ENCODE data around the gene FAM118A. TPM values are rescaled to one million over a fixed set of nuclear protein-coding genes. Genes with fewer than 3 reads are reported as not detected.

Gene FAM118A
- total and polyA plus RNA-seq, 9 of the 15 experiments (the other 6 are each of a cell fraction or from before 2014, with no cell fraction given): 17.0 to 223 (median 59.4) TPM

GRCh38 chr22:45332001-45332400, 22.3 kb downstream of the FAM118A start:
- in situ Hi-C loops (cut with MboI): no loop called here
- TF ChIP-seq ZNF445 (CRISPR knock-in tag; IDR thresholded peaks at IDR 0.05; ENCODE audit: low read depth) (no peak), POLR2G (IDR thresholded peaks at IDR 0.05; ENCODE audit: low read depth, low read length) (0 out of 2 replicates have a peak, but pooled peaks have one; percentile 16)
- H3K9me1 ChIP-seq (ENCODE audit: control insufficient read depth, insufficient read depth, low read length): no peaks in the 10 kb centered on the region
- DNase-seq (ENCODE audit: extremely low read depth in 1 of 4, low spot score in 3 of 4): no peak
- POLR2A ChIA-PET: interaction anchor here (0.6 to 1.1 kb wide), 3 partner anchors 10 to 270 kb away, joined by 3 read pairs; no protein-coding TSS in a partner anchor
- no TSS peak for BruUV-seq (replicated peaks)
- H3K27me3 ChIP-seq (ENCODE audit: control insufficient read depth in 2 of 2, insufficient read depth in 2 of 2, low read length in 2 of 2): no peaks in the 10 kb centered on the region
- H4K20me1 ChIP-seq (replicated peaks; ENCODE audit: control insufficient read depth, insufficient read depth, low read length): peaks cover 3% of the 10 kb centered on the region; the same call in 1 of the 2 replicates
- no peak overlapping the region for H3K4me2 ChIP-seq (ENCODE audit: insufficient read depth, low read length)
- WGBS (ENCODE audit: insufficient coverage, low coverage, missing lambda C conversion rate): 96% methylated on average over 6 of the region's 7 CpGs
- no peak for ATAC-seq
- no peaks in the 10 kb centered on the region for H3K9me3 ChIP-seq (replicated peaks; ENCODE audit: control insufficient read depth, insufficient read depth, low read depth, low read length)
- H3K36me3 ChIP-seq (ENCODE audit: control insufficient read depth, insufficient read depth, low read length): peaks cover 86% of the 10 kb centered on the region; the same call in 2 of the 3 replicates
- FAIRE-seq: no peak
- H3K9ac ChIP-seq (ENCODE audit: insufficient read depth in 1 of 2, low read depth in 2 of 2, low read length in 2 of 2): no peak overlapping the region
- no peaks in the 10 kb centered on the region for H3K4me1 ChIP-seq (replicated peaks in 1 of 2; ENCODE audit: control insufficient read depth in 2 of 2, insufficient read depth in 2 of 2, low read length in 2 of 2)
- CTCF ChIA-PET (ENCODE audit: low intra/inter-chr PET ratio): no interaction called here
- H3K4me3 ChIP-seq: no peak overlapping the region
- H3K79me2 ChIP-seq (ENCODE audit: control insufficient read depth, insufficient read depth, low read length): no peaks in the 10 kb centered on the region
- intact Hi-C loops (cut with micrococcal nuclease): no loop called here
- no peak overlapping the region for H3K27ac ChIP-seq (ENCODE audit: extremely low read depth, low read depth, low read length)
- no peak overlapping the region for H2AFZ ChIP-seq (ENCODE audit: low read depth, low read length)

- Histone ChIP-seq H2AFZ (ENCODE audit: low read depth, low read length) (no peak overlapping the region), H3K4me2 (ENCODE audit: insufficient read depth, low read length) (no peak overlapping the region), H3K36me3 (ENCODE audit: control insufficient read depth, insufficient read depth, low read length) (peaks cover 89% of the 10 kb centered on the region; the same call in 2 of the 3 replicates), H3K9me3 (replicated peaks; ENCODE audit: control insufficient read depth, insufficient read depth, low read depth, low read length) (no peaks in the 10 kb centered on the region), H3K27me3 (ENCODE audit: control insufficient read depth in 2 of 2, insufficient read depth in 2 of 2, low read length in 2 of 2) (no peaks in the 10 kb centered on the region), H3K4me3 (no peak overlapping the region), H4K20me1 (replicated peaks; ENCODE audit: control insufficient read depth, insufficient read depth, low read length) (no peaks in the 10 kb centered on the region), H3K79me2 (ENCODE audit: control insufficient read depth, insufficient read depth, low read length) (no peaks in the 10 kb centered on the region), H3K9me1 (ENCODE audit: control insufficient read depth, insufficient read depth, low read length) (no peaks in the 10 kb centered on the region), H3K4me1 (replicated peaks in 1 of 2; ENCODE audit: control insufficient read depth in 2 of 2, insufficient read depth in 2 of 2, low read length in 2 of 2) (no peaks in the 10 kb centered on the region), H3K9ac (ENCODE audit: insufficient read depth in 1 of 2, low read depth in 2 of 2, low read length in 2 of 2) (no peak overlapping the region), H3K27ac (ENCODE audit: extremely low read depth, low read depth, low read length) (no peak overlapping the region)
- ATAC-seq (no peak), FAIRE-seq (no peak), DNase-seq (ENCODE audit: extremely low read depth in 1 of 4, low spot score in 3 of 4) (no peak)
- CTCF ChIA-PET (ENCODE audit: low intra/inter-chr PET ratio): no interaction called here
- TF ChIP-seq SREBF2 (CRISPR knock-in tag; IDR thresholded peaks at IDR 0.05) (no peak), E2F4 (CRISPR knock-in tag; IDR thresholded peaks at IDR 0.05; ENCODE audit: low read depth) (no peak), KLF10 (CRISPR knock-in tag; IDR thresholded peaks at IDR 0.05) (no peak), ETV5 (CRISPR knock-in tag; IDR thresholded peaks at IDR 0.05; ENCODE audit: low read depth) (no peak), MYC (IDR thresholded peaks at IDR 0.05; ENCODE audit: low read depth, low read length) (no peak), MYC (CRISPR knock-in tag; IDR thresholded peaks at IDR 0.05; ENCODE audit: borderline replicate concordance, low read depth) (no peak)
- intact Hi-C loops (cut with micrococcal nuclease) (no loop called here), in situ Hi-C loops (cut with MboI) (no loop called here)
- POLR2A ChIA-PET: interaction anchor here (0.6 kb wide), 1 partner anchor 54 kb away, joined by 3 read pairs; no protein-coding TSS in a partner anchor
- no TSS peak for BruUV-seq (replicated peaks)
- WGBS (ENCODE audit: insufficient coverage, low coverage, missing lambda C conversion rate): 92% methylated on average over 5 of the region's 5 CpGs
Measured at GRCh38 chr22:45334068-45334467, 24.3 kb downstream of the FAM118A start.

All from K562 (cell line).